ENCODE results near the gene GPR157. TPM values are rescaled to one million over a fixed set of nuclear protein-coding genes. Genes with fewer than 3 reads are reported as not detected.

The GPR157 gene
- polyA plus RNA-seq, 2 of the 4 experiments (the other 2 are of a cell fraction), result 3.6 to 4.7 TPM

DNA sequence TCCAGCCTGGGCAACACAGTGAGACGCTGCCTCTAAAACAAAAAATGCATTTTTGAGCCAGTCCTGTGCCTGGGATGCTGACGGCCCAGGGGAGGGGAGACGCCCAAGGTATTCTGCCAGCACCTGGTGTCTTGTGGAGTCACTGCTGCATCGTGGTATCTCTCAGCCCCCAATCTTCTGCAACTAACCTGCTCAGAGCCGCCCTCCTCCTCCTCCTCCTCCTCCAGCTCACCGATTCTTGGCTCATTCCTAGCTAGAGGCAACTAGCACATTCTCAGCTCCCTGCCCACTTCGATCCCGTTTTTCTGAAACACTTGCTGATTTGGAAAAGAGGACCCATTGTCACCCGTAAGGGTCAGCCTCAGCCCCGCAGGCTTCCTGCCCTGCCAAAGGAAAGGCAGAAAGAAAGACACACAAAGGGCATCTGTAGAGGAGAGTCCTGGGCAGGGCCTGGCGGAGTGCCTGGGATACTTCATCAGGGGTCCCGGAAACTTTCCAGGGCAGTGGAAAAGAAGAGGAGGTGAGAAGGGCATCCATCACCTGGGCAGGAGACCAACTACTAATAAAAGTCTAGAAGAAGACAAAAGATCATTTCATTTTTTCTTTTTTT, 20.7 kb downstream of the GPR157 start:
- CTCF ChIA-PET, result interaction anchor here (1.0 to 1.6 kb wide), 2 partner anchors 14 to 88 kb away, joined by 3 to 6 read pairs; no protein-coding TSS in a partner anchor
- no peak overlapping the region for H3K4me3 ChIP-seq
- TF ChIP-seq NR3C1 (IDR thresholded peaks at IDR 0.05) (no peak), JUNB (IDR thresholded peaks at IDR 0.05) (no peak), ELK1 (IDR thresholded peaks at IDR 0.05; ENCODE audit: low read depth, low read length) (no peak), RFX5 (IDR thresholded peaks at IDR 0.05) (no peak), HOXB5 (CRISPR knock-in tag; IDR thresholded peaks at IDR 0.05) (no peak), MAZ (IDR thresholded peaks at IDR 0.05; ENCODE audit: borderline replicate concordance, low read depth, low read length) (no peak), CBX2 (IDR thresholded peaks at IDR 0.05; ENCODE audit: borderline replicate concordance, low read depth) (no peak), EHF (CRISPR knock-in tag; IDR thresholded peaks at IDR 0.05) (no peak), CHD2 (IDR thresholded peaks at IDR 0.05; ENCODE audit: low read length, partially characterized antibody) (no peak), RNF2 (IDR thresholded peaks at IDR 0.05; ENCODE audit: borderline replicate concordance, low read depth) (no peak), RARB (CRISPR knock-in tag; IDR thresholded peaks at IDR 0.05) (no peak), CEBPB (IDR thresholded peaks at IDR 0.05) (no peak), ZNF302 (CRISPR knock-in tag; IDR thresholded peaks at IDR 0.05) (no peak), BHLHE40 (IDR thresholded peaks at IDR 0.05; ENCODE audit: low read depth, low read length) (no peak), FOXS1 (CRISPR knock-in tag; IDR thresholded peaks at IDR 0.05) (no peak), NFE2L2 (conservative IDR thresholded peaks at IDR 0.05; ENCODE audit: low read length) (no peak), HOXB13 (CRISPR knock-in tag; IDR thresholded peaks at IDR 0.05; ENCODE audit: low read depth) (no peak), USF2 (IDR thresholded peaks at IDR 0.05) (no peak)
- TF ChIP-seq, protein P1, sequence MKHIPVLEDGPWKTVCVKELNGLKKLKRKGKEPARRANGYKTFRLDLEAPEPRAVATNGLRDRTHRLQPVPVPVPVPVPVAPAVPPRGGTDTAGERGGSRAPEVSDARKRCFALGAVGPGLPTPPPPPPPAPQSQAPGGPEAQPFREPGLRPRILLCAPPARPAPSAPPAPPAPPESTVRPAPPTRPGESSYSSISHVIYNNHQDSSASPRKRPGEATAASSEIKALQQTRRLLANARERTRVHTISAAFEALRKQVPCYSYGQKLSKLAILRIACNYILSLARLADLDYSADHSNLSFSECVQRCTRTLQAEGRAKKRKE (CRISPR knock-in tag; IDR thresholded peaks at IDR 0.05; ENCODE audit: low read depth), result no peak
- POLR2A ChIA-PET, result no interaction called here
- WGBS (ENCODE audit: missing lambda C conversion rate), result 94% methylated on average over 12 of the region's 12 CpGs
- H3K27ac ChIP-seq, result no peak overlapping the region
- H3K4me2 ChIP-seq, result no peak overlapping the region
- no peaks in the 10 kb centered on the region for H3K9me3 ChIP-seq
- no peak for FAIRE-seq
- DNase-seq (ENCODE audit: low read depth in 1 of 2, low spot score in 1 of 2), result no peak
- ATAC-seq, result no peak
- peaks cover 22% of the 10 kb centered on the region for H3K4me1 ChIP-seq

GRCh38 chr1:9107136-9107535, 21.8 kb downstream of the GPR157 start:
- H3K4me2 ChIP-seq, result no peak overlapping the region
- CTCF ChIA-PET, result interaction anchor here (1.0 to 1.6 kb wide), 2 partner anchors 13 to 89 kb away, joined by 3 to 6 read pairs; no protein-coding TSS in a partner anchor
- POLR2A ChIA-PET, result no interaction called here
- no peak for FAIRE-seq
- ATAC-seq, result no peak
- TF ChIP-seq ZNF302 (CRISPR knock-in tag; IDR thresholded peaks at IDR 0.05), result no peak
- no peak for TF ChIP-seq BHLHE40 (IDR thresholded peaks at IDR 0.05; ENCODE audit: low read depth, low read length)
- TF ChIP-seq EHMT2 (IDR thresholded peaks at IDR 0.05; ENCODE audit: low read depth), result no peak
- TF ChIP-seq FOSL2 (IDR thresholded peaks at IDR 0.05), result no peak
- TF ChIP-seq FOSL2 (CRISPR knock-in tag; IDR thresholded peaks at IDR 0.05), result no peak
- WGBS (ENCODE audit: missing lambda C conversion rate), result 85% methylated on average over 4 of the region's 4 CpGs
- no peak overlapping the region for H3K27ac ChIP-seq
- H3K9me3 ChIP-seq, result no peaks in the 10 kb centered on the region
- peaks cover 14% of the 10 kb centered on the region for H3K4me1 ChIP-seq
- no peak overlapping the region for H3K4me3 ChIP-seq
- DNase-seq (ENCODE audit: low read depth in 1 of 2, low spot score in 1 of 2), result no peak

DNA sequence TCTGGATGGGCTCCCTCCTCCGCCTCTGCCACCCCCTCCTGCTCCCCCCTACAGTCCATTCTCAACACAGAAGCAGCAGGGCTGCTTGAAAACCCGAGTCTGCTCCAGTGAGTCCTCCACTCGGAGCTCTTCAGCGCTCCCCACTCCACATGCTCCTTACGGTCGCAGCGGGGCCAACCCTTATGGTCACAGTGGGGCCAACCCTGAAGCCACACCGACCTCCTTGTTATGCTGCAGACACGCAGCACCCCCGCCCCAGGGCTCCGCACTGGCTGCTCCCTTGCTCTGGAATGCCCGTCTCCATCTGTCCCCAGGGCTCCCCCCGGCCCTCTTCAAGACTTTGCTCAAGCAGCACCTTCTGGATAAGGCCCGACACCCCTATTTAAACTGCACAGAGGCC, 22.6 kb downstream of the GPR157 start:
- Histone ChIP-seq H3K4me2 (no peak overlapping the region), H3K27ac (no peak overlapping the region), H3K4me1 (peaks cover 14% of the 10 kb centered on the region), H3K4me3 (no peak overlapping the region), H3K9me3 (no peaks in the 10 kb centered on the region)
- DNase-seq (ENCODE audit: low read depth in 1 of 2, low spot score in 1 of 2) (no peak), ATAC-seq (no peak), FAIRE-seq (no peak)
- 95% methylated on average over 13 of the region's 14 CpGs for WGBS (ENCODE audit: missing lambda C conversion rate)
- CTCF ChIA-PET, result interaction anchor here (1.0 to 6.1 kb wide), 3 partner anchors 10 to 102 kb away, joined by 3 to 36 read pairs (median 6); no protein-coding TSS in a partner anchor
- POLR2A ChIA-PET, result no interaction called here
- no peak for TF ChIP-seq HDAC2 (IDR thresholded peaks at IDR 0.05)
- TF ChIP-seq NPAS2 (CRISPR knock-in tag; IDR thresholded peaks at IDR 0.05; ENCODE audit: borderline replicate concordance), result no peak
- no peak for TF ChIP-seq RCOR1 (IDR thresholded peaks at IDR 0.05; ENCODE audit: low read depth, low read length)
- TF ChIP-seq USF2 (IDR thresholded peaks at IDR 0.05), result no peak
- no peak for TF ChIP-seq HEYL (CRISPR knock-in tag; IDR thresholded peaks at IDR 0.05)
- TF ChIP-seq NFE2L2 (conservative IDR thresholded peaks at IDR 0.05; ENCODE audit: low read length), result no peak
- no peak for TF ChIP-seq POLR2A (IDR thresholded peaks at IDR 0.05; ENCODE audit: low read length)
- no peak for TF ChIP-seq HOXB13 (CRISPR knock-in tag; IDR thresholded peaks at IDR 0.05; ENCODE audit: low read depth)
- no peak for TF ChIP-seq RAD21 (conservative IDR thresholded peaks at IDR 0.05 in 1 of 2, IDR thresholded peaks at IDR 0.05 in 1 of 2)
- no peak for TF ChIP-seq BCL3 (IDR thresholded peaks at IDR 0.05)
- no peak for TF ChIP-seq MYC (IDR thresholded peaks at IDR 0.05; ENCODE audit: borderline replicate concordance, low read length)
- TF ChIP-seq CBX2 (IDR thresholded peaks at IDR 0.05; ENCODE audit: borderline replicate concordance, low read depth), result no peak
- TF ChIP-seq CBX8 (IDR thresholded peaks at IDR 0.05), result no peak
- TF ChIP-seq EHMT2 (IDR thresholded peaks at IDR 0.05; ENCODE audit: low read depth), result no peak
